Measurements from ENCODE around the gene PRR23C.

The PRR23C gene

DNA sequence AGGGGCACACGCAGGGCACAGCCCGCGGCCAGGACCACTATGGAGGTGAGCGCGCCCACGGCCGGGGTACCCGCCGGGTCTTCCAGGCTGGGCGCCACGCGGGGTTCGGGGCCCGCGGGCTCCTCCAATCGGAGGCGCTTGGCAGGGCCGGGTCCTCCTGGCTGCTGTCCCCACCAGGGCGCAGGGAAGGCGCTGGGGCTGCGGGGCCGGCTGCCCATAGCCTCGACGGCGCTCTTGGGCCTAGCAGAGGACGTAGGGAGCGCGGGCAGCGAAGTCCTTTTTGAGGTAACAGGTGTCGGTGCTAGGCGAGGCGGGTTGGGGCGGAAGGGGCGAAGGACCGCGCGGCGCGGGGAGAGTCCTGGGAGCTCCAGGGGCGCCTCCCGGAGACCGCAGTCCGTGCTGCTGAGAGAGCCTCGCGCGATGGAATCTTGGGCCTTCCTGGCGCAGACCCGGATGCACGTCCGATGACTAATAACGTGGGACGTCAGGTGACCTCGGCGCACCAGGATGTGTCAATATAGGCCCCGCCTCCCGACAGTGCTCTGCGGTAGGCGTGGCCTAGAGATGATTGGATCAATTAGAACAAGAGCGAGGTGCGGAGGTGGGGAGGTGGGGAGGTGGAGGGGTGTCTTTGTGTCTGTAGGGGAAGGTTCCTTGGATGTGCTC lies 38.5 kb downstream of the PRR23C start, which contains the start of gene PRR23A:
PRR23A (minus strand) TSS at position 218 of the 666 bp plus-strand sequence; CDS start at position 218, 0 bp downstream.
- DNase-seq: no peak
- in situ Hi-C loops (cut with HindIII; ENCODE audit: low pct_ligation_motif_present, low pct_unique_long_range_greater_than_20kb, low sequenced_read_pairs): no loop called here

DNA sequence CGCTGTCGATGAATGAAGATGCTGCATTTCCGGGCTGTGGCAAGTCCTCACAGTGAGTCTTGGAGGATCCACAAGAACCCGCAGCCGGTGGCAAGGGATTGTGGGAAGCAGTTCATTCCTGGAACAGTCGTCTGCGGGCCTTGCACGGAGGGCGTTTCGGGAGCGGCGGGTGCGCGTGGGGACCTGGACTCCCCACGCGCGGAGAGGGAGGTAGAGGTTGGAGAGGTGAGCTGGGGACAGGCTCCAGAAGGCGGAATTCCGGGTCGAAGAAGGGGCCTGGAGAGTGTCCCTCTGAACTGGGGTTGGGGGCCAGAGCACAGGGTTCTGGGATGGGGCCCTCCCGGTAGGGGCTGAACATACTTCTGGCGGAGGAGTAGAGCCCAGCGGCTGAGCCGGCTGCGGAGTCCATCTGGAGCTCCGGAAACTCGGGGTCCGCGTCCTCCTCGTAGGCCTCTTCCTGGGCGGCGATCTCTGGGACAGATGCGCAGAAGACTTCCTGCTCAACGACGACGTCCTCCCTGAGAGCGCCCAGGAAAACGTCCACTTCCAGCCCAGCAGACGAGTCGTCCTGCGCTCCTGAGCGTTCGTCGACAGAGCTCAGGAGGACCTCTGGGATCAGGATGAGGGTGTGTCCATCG lies 39.2 kb downstream of the PRR23C start:
- no peak for DNase-seq
- in situ Hi-C loops (cut with HindIII; ENCODE audit: low pct_ligation_motif_present, low pct_unique_long_range_greater_than_20kb, low sequenced_read_pairs): no loop called here

DNA sequence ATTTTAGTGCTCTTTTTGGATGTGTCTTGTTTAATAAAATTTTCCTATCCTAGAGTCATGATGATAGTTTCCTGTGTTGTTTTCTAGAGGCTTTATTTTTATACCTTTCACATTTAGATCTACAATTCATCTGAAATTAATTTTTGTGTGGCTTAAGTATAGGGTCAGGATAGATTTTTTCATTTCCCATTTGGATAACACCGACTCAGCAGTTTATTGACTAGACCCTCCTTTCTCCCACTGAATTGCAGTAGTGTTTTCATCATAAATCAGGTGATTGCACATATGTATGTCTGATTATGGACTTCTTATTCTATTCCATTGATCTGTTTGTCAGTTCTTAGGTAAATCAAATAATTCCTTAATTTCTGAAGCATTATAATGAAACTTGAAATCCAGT lies 49.0 kb downstream of the PRR23C start:
- no peak for DNase-seq
- in situ Hi-C loops (cut with HindIII; ENCODE audit: low pct_ligation_motif_present, low pct_unique_long_range_greater_than_20kb, low sequenced_read_pairs): no loop called here

Data from ACHN (cell line).